K562 (cell line): Measurements from ENCODE around the gene SHISAL2B.

Source experiments
- CTCF ChIP-seq, 3 experiments: IDR thresholded peaks in 2 of 3; conservative IDR thresholded peaks in 1 of 3; 2 replicates each; pipeline ENCODE4 v1.5.1; 2011 to 2012; ENCODE audit warnings: low read length in 3 of 3, mild to moderate bottlenecking in 3 of 3, control low read depth in 2 of 3, improper control_type of control experiment in 1 of 3, inconsistent platforms in 1 of 3, low read depth in 1 of 3, mixed read lengths in 1 of 3, moderate library complexity in 1 of 3; ENCODE audit not compliant: insufficient read depth in 2 of 3
- L3MBTL2 ChIP-seq: fragments of 450-650 bp; IDR thresholded peaks from 2 replicates; pipeline ENCODE4 v1.6.1; 2016; ENCODE audit warnings: mild to moderate bottlenecking, moderate library complexity
- U2AF2 ChIP-seq: fragments of 200-400 bp; formaldehyde crosslinking; optimal IDR thresholded peaks from 2 replicates; pipeline ENCODE3; 2017; ENCODE audit warnings: low read depth, mild to moderate bottlenecking, low read length
- ZNF561 ChIP-seq: fragments of 450-650 bp; formaldehyde crosslinking; conservative IDR thresholded peaks from 2 replicates; pipeline ENCODE4 v1.4.0; 2020; ENCODE audit warnings: mild to moderate bottlenecking, moderate library complexity
- TF ChIP-seq, protein P1 (sequence below): fragments of 250-450 bp; sonication (Bioruptor Pico); IDR thresholded peaks from 2 replicates; pipeline ENCODE4 v1.9.0; 2021; ENCODE audit warnings: mild to moderate bottlenecking, inconsistent platforms

DNA sequence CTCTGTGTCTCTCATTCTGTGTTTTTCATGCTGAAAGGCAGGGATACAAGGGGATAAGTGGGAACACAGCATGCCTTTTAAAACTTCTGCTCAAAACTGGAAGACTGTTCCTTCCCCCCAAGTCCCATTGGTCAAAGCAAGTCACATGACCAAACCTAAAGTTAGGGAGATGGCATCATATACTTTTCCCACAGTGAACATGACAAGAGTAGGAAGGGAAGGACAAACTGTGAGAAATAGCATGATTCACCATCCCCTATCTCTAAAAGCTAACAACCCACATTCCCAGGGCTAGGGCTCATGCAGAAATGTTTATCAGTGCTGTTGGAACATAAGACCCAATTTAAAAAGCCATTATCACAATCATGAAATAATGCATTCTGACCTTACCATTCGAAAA, 24.2 kb upstream of the SHISAL2B start:
- TF ChIP-seq CTCF (IDR thresholded peaks at IDR 0.05 in 2 of 3, conservative IDR thresholded peaks at IDR 0.05 in 1 of 3; ENCODE audit: insufficient read depth in 2 of 3, low read depth in 1 of 3, low read length in 3 of 3) (no peak), U2AF2 (no peak), L3MBTL2 (no peak), ZNF561 (no peak)
- TF ChIP-seq, protein P1, sequence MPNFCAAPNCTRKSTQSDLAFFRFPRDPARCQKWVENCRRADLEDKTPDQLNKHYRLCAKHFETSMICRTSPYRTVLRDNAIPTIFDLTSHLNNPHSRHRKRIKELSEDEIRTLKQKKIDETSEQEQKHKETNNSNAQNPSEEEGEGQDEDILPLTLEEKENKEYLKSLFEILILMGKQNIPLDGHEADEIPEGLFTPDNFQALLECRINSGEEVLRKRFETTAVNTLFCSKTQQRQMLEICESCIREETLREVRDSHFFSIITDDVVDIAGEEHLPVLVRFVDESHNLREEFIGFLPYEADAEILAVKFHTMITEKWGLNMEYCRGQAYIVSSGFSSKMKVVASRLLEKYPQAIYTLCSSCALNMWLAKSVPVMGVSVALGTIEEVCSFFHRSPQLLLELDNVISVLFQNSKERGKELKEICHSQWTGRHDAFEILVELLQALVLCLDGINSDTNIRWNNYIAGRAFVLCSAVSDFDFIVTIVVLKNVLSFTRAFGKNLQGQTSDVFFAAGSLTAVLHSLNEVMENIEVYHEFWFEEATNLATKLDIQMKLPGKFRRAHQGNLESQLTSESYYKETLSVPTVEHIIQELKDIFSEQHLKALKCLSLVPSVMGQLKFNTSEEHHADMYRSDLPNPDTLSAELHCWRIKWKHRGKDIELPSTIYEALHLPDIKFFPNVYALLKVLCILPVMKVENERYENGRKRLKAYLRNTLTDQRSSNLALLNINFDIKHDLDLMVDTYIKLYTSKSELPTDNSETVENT (CRISPR knock-in tag): no peak
